GM18867 (cell line): Measurements from ENCODE around the gene KLF14.
"Not testable (repeated sequence)": the region's sequence is repeated elsewhere in the genome, so short reads cannot be mapped to it uniquely, and the experiment has no call there.

Experiments
- ATAC-seq: cut with Tn5 transposase; IDR thresholded peaks from one replicate; pipeline ENCODE4 v1.9.1; 2021; ENCODE audit warnings: mild to moderate bottlenecking, moderate library complexity; ENCODE audit not compliant: unreplicated experiment

KLF14 gene

GRCh38 chr7:130733931-130734814 lies at the start of gene KLF14:
KLF14 (minus strand) TSS chr7:130734207; CDS start chr7:130734033, 174 bp downstream.
- ATAC-seq, result peak; percentile 47

DNA sequence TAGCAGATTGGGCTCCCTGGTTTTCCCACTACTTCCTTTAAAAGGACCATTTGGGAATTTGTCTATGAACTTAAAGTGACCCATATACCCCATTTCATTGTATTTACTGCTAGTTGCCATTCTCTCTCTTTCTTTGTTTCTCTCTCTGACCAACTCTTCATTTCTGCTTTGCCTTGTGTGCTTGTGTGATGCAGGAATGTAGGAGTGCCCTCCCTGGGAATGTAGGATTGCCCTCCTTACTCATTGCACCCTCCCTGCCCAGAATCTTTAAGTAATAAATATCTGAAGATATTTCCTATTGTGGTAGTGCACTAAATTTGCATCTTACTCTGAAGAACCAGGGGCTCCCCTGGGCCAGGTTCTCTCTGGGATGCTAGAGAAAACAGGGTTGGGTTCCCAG lies 47.3 kb upstream of the KLF14 start:
- ATAC-seq, result no peak

DNA sequence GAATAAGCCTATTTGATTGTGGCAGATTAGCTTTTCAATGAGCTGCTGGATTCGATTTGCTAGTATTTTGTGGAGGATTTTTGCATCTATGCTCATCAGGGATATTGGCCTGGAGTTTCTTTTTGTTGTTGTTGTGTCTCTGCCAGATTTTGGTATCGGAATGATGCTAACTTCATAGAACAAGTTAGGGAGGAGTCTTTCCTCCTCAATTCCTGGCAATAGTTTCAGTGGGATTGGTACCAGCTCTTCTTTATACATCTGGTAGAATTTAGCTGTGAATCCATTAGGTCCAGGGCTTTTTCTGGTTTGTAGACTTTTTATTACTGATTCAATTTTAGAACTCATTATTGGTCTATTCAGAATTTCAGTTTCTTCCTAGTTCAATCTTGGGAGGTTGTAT lies 43.4 kb upstream of the KLF14 start:
- ATAC-seq, result no peak

- ATAC-seq, result not testable (repeated sequence)
These were observed 38.4 kb upstream of the KLF14 start for GRCh38 chr7:130772456-130772855.

- ATAC-seq, result no peak
These were observed 34.8 kb upstream of the KLF14 start for GRCh38 chr7:130768854-130769253.

DNA sequence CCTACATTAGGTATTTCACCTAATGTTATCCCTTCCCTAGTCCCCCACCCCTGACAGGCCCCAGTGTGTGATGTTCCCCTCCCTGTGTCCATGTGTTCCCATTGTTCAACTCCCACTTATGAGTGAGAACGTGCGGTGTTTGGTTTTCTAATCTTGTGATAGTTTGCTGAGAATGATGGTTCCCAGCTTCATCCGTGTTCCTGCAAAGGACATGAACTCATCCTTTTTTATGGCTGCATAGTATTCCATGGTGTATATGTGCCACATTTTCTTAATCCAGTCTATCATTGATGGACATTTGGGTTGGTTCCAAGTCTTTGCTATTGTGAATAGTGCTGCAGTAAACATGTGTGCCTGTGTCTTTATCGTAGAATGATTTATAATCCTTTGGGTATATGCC lies 30.6 kb upstream of the KLF14 start:
- ATAC-seq, result not testable (repeated sequence)

DNA sequence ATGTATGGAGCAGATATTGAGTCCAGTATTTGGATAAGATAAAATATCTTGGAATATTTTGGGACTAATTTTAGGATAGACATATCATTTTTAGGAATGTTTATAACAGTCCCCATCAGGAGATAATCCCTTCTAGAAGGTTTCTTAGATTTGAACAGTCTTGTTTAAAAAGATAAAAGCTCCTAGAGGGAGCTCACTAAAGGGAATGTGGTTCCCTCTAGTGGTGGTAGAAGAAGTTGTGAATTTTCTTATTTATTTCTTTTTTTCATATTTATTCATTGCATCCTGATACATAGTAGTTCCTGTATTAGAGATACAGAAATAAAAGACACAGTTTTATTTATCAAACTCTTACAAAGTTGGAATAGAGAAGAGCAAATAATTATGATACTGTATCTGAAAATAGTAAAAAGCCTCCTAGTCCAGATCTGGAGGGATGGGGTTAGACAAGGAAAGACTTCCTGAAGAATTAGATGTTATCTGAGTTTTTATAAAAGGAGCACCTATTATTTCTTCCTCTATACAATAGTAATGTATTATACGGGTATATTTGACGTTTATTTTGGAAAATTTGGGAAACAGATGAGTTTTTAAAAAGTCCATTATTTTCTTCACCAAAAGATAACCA lies 24.5 kb upstream of the KLF14 start:
- no peak for ATAC-seq

- no peak for ATAC-seq
These were observed 22.3 kb upstream of the KLF14 start for GRCh38 chr7:130756316-130756715.

GRCh38 chr7:130752424-130752823 lies 18.4 kb upstream of the KLF14 start:
- ATAC-seq, result no peak

DNA sequence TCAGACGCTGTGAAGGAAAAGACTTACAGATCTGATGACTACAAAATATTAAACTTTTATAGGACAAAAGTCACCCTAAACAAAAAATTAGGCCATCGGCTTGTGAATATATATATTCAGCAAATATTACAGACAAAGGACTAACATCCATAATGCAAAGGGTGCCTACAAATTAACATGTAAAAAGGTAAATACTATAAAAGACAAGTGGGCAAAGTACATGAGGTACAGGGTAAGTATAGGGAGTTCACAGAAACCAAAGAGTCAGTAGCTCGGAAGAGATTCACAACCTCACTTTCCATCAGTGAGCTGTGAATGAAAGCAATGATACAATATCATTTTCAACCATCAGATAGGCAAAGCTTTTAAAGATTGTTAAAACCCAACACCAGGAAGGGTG lies 16.7 kb upstream of the KLF14 start:
- ATAC-seq, result no peak

- no peak for ATAC-seq
These were observed 14.8 kb upstream of the KLF14 start for GRCh38 chr7:130748531-130749389.

DNA sequence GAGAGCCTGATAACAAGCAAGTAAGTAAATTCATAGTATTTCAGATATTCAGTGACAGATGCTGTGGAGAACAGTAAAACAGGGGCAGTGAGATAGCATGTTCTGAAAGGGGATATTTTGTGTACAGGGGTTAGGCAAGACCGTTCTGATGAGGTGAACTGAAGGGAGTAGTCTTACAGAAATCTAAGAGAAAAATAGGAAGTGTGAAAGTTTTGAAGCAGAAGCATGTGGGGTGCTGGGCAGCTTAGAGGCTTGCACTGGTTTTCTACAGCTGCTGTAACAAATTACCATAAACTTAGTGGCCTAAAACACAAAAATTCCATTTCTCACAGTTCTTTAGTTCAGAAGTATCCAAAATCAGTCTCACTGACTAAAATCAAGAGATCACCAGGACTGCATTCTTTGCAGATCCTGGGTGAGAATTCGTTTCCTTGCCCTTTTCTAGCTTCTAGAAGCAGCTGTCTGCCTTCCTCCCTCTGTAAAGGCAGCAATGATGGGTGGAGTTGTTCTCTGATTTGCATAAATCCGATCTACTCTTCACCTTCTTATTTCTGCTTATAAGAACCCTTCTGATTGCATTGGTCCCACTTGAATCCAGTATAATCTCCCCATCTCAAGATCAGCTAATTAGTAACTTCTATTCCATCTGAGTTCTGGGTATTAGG lies 7.5 kb upstream of the KLF14 start:
- ATAC-seq, result no peak

DNA sequence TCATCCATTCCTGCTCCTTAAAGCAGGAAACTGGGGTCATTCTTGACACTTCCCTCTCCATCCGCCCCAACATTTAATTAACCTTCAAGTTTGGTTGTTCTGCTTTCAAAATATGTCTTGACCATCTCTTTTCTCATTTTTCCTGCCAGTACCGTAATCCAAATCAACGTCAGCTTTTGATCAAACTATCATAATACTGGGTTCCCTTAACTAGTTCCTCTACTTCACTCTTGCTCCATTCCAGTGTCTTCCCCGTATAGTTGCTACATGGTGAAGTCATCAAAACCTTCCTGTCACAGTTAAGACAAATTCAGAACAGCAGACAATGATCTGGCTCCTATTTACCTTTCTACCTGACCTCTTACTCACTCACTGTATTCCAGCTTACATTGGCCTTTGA lies 6.6 kb upstream of the KLF14 start:
- no peak for ATAC-seq

- no peak for ATAC-seq
These were observed 2.4 kb upstream of the KLF14 start for GRCh38 chr7:130736298-130736900.

DNA sequence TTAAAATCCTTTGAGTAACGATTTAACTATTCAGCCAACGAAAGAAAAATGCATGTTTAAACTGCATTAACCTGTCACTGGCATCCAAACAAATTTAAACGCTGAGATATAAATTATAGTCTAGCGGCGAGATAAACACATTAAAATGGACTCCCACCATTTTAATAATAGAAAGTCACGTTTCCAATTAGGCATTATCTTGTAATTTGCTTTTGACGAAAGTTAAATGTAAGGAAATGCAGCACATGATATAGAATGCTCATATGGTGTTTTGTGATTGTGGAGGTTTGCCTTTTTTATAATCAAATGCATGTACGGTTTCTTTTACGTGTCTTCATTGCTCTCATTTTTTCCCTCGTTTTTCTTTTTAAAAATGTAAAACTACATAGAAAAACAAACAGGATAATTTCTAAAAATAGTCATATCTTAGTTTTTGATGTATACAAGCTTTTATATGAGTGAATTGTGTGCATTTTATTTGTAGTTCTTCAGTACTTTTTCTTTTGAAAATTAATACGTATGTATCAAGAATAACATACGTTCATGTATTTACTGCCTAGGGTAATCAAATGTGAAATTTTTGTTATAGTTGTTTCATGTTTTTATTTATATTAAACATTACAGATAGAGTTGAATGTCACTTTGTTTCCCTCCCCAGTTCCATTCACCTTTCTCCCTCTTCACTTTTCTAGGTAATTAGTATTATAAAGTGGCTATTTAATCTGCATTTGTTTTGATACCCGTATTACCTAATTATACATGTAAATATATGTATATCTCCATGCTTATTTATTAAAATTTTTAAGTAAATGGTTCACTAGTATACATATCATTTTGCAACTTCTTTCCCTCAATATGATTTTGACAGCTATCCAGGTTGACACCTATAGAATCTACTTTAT lies 1.1 kb upstream of the KLF14 start:
- no peak for ATAC-seq

GRCh38 chr7:130732980-130733930 lies 752 bp downstream of the KLF14 start:
- peak; percentile 33 for ATAC-seq

DNA sequence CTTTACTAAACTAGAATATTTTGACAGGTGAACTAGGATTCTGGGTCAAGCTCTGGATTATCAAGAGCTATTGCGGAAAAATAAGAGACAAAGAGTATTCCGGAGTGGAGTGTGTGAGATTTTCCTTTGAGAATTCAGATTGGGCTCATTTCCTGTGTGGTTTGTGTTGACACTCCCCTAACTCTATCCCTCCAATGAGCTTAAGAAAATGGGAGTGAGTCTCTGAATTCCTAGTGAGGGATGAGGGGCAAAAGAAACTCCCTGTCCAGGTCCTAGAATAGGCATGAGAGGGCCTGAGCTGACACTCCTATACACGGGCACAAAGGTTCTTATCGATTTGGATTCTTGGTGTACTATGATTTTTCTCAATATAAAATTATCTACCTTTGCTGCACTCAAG lies 10.2 kb downstream of the KLF14 start:
- ATAC-seq, result no peak
